Activated B cell treated with CpG ODN at 0.5 μM for 24 hours (primary cell): ENCODE data around the gene RNF208. TPM values are rescaled to one million over a fixed set of nuclear protein-coding genes. Genes with fewer than 3 reads are reported as not detected.

Source experiments
- ATAC-seq: fragments of 200-7000 bp; cut with Tn5 transposase; one replicate; pipeline ENCODE4 v1.10.0; 2021; ENCODE audit warnings: low read depth, mild to moderate bottlenecking, moderate library complexity
- CTCF ChIA-PET: fragments of 350-600 bp; sonication (Branson Sonifier 250); formaldehyde crosslinking; loops from one replicate; lab custom pipeline; 2021; ENCODE audit warnings: antibody characterized with exemption; lab: Charles Lee
- POLR2A ChIA-PET: fragments of 350-600 bp; sonication (Branson Sonifier 250); formaldehyde crosslinking; loops from one replicate; lab custom pipeline; 2021; ENCODE audit warnings: antibody characterized with exemption; lab: Charles Lee
- DNase-seq: peaks from one replicate; pipeline ENCODE4 v3.0.0; 2022
- H3K27ac Mint-ChIP-seq: one replicate; pipeline ENCODE4 v1.8.0; 2020; ENCODE audit warnings: mixed read lengths
- H3K27me3 Mint-ChIP-seq: one replicate; pipeline ENCODE4 v1.8.0; 2021; ENCODE audit warnings: mixed read lengths
- H3K36me3 Mint-ChIP-seq: one replicate; pipeline ENCODE4 v1.8.0; 2021; ENCODE audit warnings: low read depth, mixed read lengths
- H3K4me1 Mint-ChIP-seq: one replicate; pipeline ENCODE4 v1.8.0; 2021; ENCODE audit warnings: mixed read lengths
- H3K4me3 Mint-ChIP-seq: one replicate; pipeline ENCODE4 v1.8.0; 2020; ENCODE audit warnings: mild to moderate bottlenecking, mixed read lengths
- H3K9me3 Mint-ChIP-seq: one replicate; pipeline ENCODE4 v1.8.0; 2020; ENCODE audit warnings: mixed read lengths
- CTCF ChIP-seq: fragments of 200-600 bp; IDR thresholded peaks from one replicate; pipeline ENCODE4 v1.8.0; 2022; ENCODE audit warnings: antibody characterized with exemption, mild to moderate bottlenecking
- intact Hi-C: fragments of 100-400 bp; cut with micrococcal nuclease; formaldehyde crosslinking; loops from one replicate; pipeline ENCODE4 v1.15.1; 2024
- total RNA-seq: library from RNA; stranded (reverse); gene quantifications from 2 replicates; pipeline ENCODE4 v1.2.3, GENCODE V29; 2022

The RNF208 gene
- total RNA-seq, 1 donor from 2014 or later = 1.1 TPM

- intact Hi-C loops = loop anchor here (1.0 kb wide), 1 partner anchor 38 kb away; the partner anchor contains the start of gene RNF224
- H3K27me3 Mint-ChIP-seq = no peaks in the 10 kb centered on the region
- POLR2A ChIA-PET = interaction anchor here (0.7 to 4.4 kb wide), 23 partner anchors 8 to 463 kb away, joined by 3 to 49 read pairs (median 8); partner anchors contain the start of genes CYSRT1, MAN1B1, NDOR1 and RNF208
- DNase-seq = no peak
- H3K4me3 Mint-ChIP-seq = peak overlapping the region; percentile 91
- H3K36me3 Mint-ChIP-seq = peaks cover 43% of the 10 kb centered on the region
- no peak for TF ChIP-seq CTCF
- CTCF ChIA-PET = interaction anchor here (0.9 to 2.0 kb wide), 10 partner anchors 12 to 143 kb away, joined by 3 to 13 read pairs (median 5); partner anchors contain the start of genes MAN1B1, RNF224 and TPRN
- peaks cover 36% of the 10 kb centered on the region for H3K4me1 Mint-ChIP-seq
- peak overlapping the region; percentile 91 for H3K27ac Mint-ChIP-seq
- H3K9me3 Mint-ChIP-seq = no peaks in the 10 kb centered on the region
- ATAC-seq = no peak
These were observed 32.4 kb downstream of the RNF208 start for GRCh38 chr9:137189297-137190295.

- peaks cover 52% of the 10 kb centered on the region for H3K36me3 Mint-ChIP-seq
- no peak for TF ChIP-seq CTCF
- H3K4me3 Mint-ChIP-seq = peak within 1 kb of the TSS; percentile 92
- POLR2A ChIA-PET = interaction anchor here (0.7 to 4.4 kb wide), 24 partner anchors 8 to 462 kb away, joined by 3 to 49 read pairs (median 8); partner anchors contain the start of genes CYSRT1, MAN1B1, NDOR1 and RNF208
- ATAC-seq (peak; percentile 79), DNase-seq (peak; percentile 99)
- intact Hi-C loops = loop anchor here (1.0 kb wide), 7 partner anchors 12 to 70 kb away; partner anchors contain the start of genes NDOR1, RNF224, TMEM203 and TPRN
- H3K4me1 Mint-ChIP-seq = peaks cover 36% of the 10 kb centered on the region
- no peaks in the 10 kb centered on the region for H3K9me3 Mint-ChIP-seq
- no peaks in the 10 kb centered on the region for H3K27me3 Mint-ChIP-seq
- CTCF ChIA-PET = interaction anchor here (0.9 to 2.0 kb wide), 10 partner anchors 13 to 142 kb away, joined by 3 to 13 read pairs (median 5); partner anchors contain the start of genes MAN1B1, RNF224 and TPRN
- H3K27ac Mint-ChIP-seq = peak within 1 kb of the TSS; percentile 91
These were observed 33.3 kb downstream of the RNF208 start, which contains the start of the genes ANAPC2 and SSNA1 for GRCh38 chr9:137188490-137189296. Gene ANAPC2, minus strand, starts transcription at chr9:137188560. Its CDS starts 28 bp downstream, at chr9:137188532. Gene SSNA1, plus strand, starts transcription at chr9:137188676. Its CDS starts 51 bp downstream, at chr9:137188727.

- peak overlapping the region; percentile 90 for H3K27ac Mint-ChIP-seq
- no peak for TF ChIP-seq CTCF
- intact Hi-C loops = loop anchor here (1.0 kb wide), 6 partner anchors 12 to 70 kb away; partner anchors contain the start of genes NDOR1, TMEM203 and TPRN
- peak overlapping the region; percentile 92 for H3K4me3 Mint-ChIP-seq
- CTCF ChIA-PET = interaction anchor here (0.6 to 2.0 kb wide), 6 partner anchors 14 to 102 kb away, joined by 3 to 13 read pairs (median 6); partner anchors contain the start of genes MAN1B1, RNF224 and TPRN
- no peaks in the 10 kb centered on the region for H3K27me3 Mint-ChIP-seq
- H3K9me3 Mint-ChIP-seq = no peaks in the 10 kb centered on the region
- H3K36me3 Mint-ChIP-seq = peaks cover 59% of the 10 kb centered on the region
- POLR2A ChIA-PET = interaction anchor here (1.0 to 4.4 kb wide), 15 partner anchors 10 to 461 kb away, joined by 3 to 49 read pairs (median 10); partner anchors contain the start of genes CYSRT1, MAN1B1, NDOR1 and RNF208
- DNase-seq = no peak
- no peak for ATAC-seq
- H3K4me1 Mint-ChIP-seq = peaks cover 36% of the 10 kb centered on the region
These were observed 34.0 kb downstream of the RNF208 start for GRCh38 chr9:137188086-137188489.

- DNase-seq = no peak
- CTCF ChIA-PET = interaction anchor here (0.6 kb wide), 1 partner anchor 57 kb away, joined by 3 read pairs; no protein-coding TSS in a partner anchor
- Mint-ChIP-seq H3K27ac (peak overlapping the region; percentile 90), H3K4me3 (peak overlapping the region; percentile 92), H3K9me3 (no peaks in the 10 kb centered on the region), H3K36me3 (peaks cover 65% of the 10 kb centered on the region), H3K27me3 (no peaks in the 10 kb centered on the region), H3K4me1 (peaks cover 36% of the 10 kb centered on the region)
- ATAC-seq = no peak
- POLR2A ChIA-PET = interaction anchor here (1.0 to 4.4 kb wide), 10 partner anchors 11 to 58 kb away, joined by 3 to 49 read pairs (median 18); partner anchors contain the start of genes CYSRT1, NDOR1, RNF208 and TMEM203
- intact Hi-C loops = no loop called here
- no peak for TF ChIP-seq CTCF
These were observed 34.7 kb downstream of the RNF208 start for GRCh38 chr9:137187386-137187785.
